K562 treated with DMSO at 1 percent for 4 hours (cell line): Measurements from ENCODE around the gene RGPD8. TPM values are rescaled to one million over a fixed set of nuclear protein-coding genes. Genes with fewer than 3 reads are reported as not detected.

Source experiments
- total RNA-seq: library from RNA; unstranded; fragments of 300-600 nt; gene quantifications from 2 replicates; pipeline ENCODE4 v1.2.3, GENCODE V29; 2022; ENCODE audit not compliant: insufficient read depth

RGPD8 gene
- not detected in 2 replicates for total RNA-seq

GRCh38 chr2:112433480-112433879 lies at the start of gene RGPD8:
Gene RGPD8 (minus strand): TSS chr2:112433645. CDS start chr2:112433453, 192 bp downstream.

DNA sequence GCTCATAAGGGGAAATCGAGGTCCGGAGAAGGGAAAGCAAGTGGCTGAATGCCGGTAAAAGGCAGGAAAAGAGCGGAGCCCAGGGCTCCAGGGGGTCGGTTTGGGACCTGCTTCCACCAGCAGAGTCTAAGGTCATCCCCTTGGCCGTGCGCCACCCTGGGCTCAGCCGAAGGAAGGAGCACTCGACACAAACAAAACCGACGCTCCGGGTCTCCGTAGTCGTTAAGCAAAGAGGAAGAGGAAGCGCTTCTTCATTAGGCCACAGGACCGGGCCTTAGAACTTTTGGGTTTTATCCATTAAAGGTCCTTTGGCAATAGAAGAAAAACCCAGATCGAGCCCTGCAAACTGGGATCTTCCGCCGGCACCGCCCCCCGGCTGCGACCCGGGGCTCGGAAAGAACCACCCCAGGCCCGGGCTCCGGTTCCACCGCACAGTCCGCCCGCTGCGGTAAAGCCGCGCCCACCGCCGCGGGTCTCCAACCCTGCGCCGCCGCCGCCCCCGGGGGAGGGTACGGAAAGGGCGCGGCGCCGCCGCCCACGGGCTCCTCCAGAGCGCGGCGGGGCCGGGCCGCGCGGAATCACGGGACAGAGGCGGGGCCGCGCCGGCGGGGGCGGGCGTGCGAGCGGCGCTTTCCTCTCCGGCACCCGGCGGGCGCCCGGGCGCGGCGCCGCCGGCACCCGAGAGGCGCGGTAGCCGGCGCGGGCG lies 48.2 kb upstream of the RGPD8 start, which contains the start of gene TTL:
Gene TTL (plus strand): TSS at position 629 of the 706 bp plus-strand sequence. CDS start 189 bp downstream, outside the sequence.

Other genes starting within 250 kb of the RGPD8 start
- 6.0 and 7.5 TPM in 2 replicates for gene ZC3H8, start 178.6 kb downstream of the RGPD8 start, total RNA-seq
- 3.3 and 16.3 TPM in 2 replicates for gene ZC3H6, start 158.0 kb downstream of the RGPD8 start, total RNA-seq
- 13.7 and 15.8 TPM in 2 replicates for gene TTL, start 48.5 kb upstream of the RGPD8 start, total RNA-seq
- gene POLR1B, start 108.8 kb upstream of the RGPD8 start, total RNA-seq, result 5.1 and 5.4 TPM in 2 replicates
- 43.9 and 68.5 TPM in 2 replicates for gene CHCHD5, start 151.0 kb upstream of the RGPD8 start, total RNA-seq
- 39.8 and 61.4 TPM in 2 replicates for gene SLC20A1, start 212.3 kb upstream of the RGPD8 start, total RNA-seq